Measurements from ENCODE around the gene LPAR5.

Gene LPAR5

GRCh38 chr12:6631549-6631961 is 4.2 kb downstream of the LPAR5 start:
- TF ChIP-seq, protein P1, sequence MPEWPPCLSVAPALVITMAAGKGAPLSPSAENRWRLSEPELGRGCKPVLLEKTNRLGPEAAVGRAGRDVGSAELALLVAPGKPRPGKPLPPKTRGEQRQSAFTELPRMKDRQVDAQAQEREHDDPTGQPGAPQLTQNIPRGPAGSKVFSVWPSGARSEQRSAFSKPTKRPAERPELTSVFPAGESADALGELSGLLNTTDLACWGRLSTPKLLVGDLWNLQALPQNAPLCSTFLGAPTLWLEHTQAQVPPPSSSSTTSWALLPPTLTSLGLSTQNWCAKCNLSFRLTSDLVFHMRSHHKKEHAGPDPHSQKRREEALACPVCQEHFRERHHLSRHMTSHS (tag by site-specific recombination; IDR thresholded peaks at IDR 0.05), result no peak
- no peak for TF ChIP-seq ZNF37A (tag by site-specific recombination; IDR thresholded peaks at IDR 0.05)
- H3K27ac ChIP-seq (ENCODE audit: extremely low read depth, low read depth, low read length), result 0 out of 2 replicates have a peak overlapping the region, but pooled peaks have one; percentile 17
- CTCF ChIA-PET, result interaction anchor here (0.6 to 1.7 kb wide), 3 partner anchors 13 to 333 kb away, joined by 3 to 4 read pairs (median 3); no protein-coding TSS in a partner anchor
- H3K36me3 ChIP-seq (ENCODE audit: control insufficient read depth in 2 of 2, insufficient read depth in 1 of 2, low read length in 2 of 2), result no peaks in the 10 kb centered on the region
- POLR2A ChIA-PET, result interaction anchor here (0.8 kb wide), 1 partner anchor 220 kb away, joined by 3 read pairs; the partner anchor contains the start of gene CDCA3
- H3K9me3 ChIP-seq (ENCODE audit: control insufficient read depth, insufficient read depth, low read depth, low read length), result no peaks in the 10 kb centered on the region
- no peak overlapping the region for H3K4me3 ChIP-seq (ENCODE audit: low read depth, low read length)
- peaks cover 3% of the 10 kb centered on the region; the same call in 1 of the 2 replicates for H3K4me1 ChIP-seq (ENCODE audit: control insufficient read depth, insufficient read depth, low read length)

DNA sequence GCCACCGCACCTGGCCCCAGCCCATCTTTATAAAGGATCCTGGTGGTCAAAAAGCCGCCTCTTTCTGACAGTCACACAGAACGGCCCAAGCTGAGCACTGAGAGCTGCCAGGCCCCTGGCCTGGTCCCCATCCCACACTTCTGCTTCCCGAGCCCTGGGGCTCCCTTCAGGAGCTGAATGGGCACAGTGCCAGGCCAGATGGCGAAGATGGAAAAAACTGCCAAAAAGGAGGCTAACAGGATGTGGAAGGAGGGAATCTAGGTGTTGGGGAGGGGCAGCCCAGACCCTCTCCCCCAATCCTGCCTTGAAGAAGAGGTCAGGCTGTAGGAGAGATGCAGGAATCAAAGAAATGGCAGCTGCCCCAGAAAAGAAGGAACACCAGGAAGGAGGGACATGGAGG is 5.0 kb downstream of the LPAR5 start:
- Histone ChIP-seq H3K9me3 (ENCODE audit: control insufficient read depth, insufficient read depth, low read depth, low read length) (no peaks in the 10 kb centered on the region), H3K27ac (ENCODE audit: extremely low read depth, low read depth, low read length) (no peak overlapping the region), H3K4me3 (ENCODE audit: low read depth, low read length) (no peak overlapping the region), H3K4me1 (ENCODE audit: control insufficient read depth, insufficient read depth, low read length) (peaks cover 3% of the 10 kb centered on the region; the same call in 1 of the 2 replicates), H3K36me3 (ENCODE audit: control insufficient read depth in 2 of 2, insufficient read depth in 1 of 2, low read length in 2 of 2) (no peaks in the 10 kb centered on the region)
- TF ChIP-seq ZNF596 (tag by site-specific recombination; IDR thresholded peaks at IDR 0.05), result no peak
- 0 out of 2 replicates have a peak, but pooled peaks have one; percentile 20 for TF ChIP-seq ZNF366 (tag by site-specific recombination; conservative IDR thresholded peaks at IDR 0.05)
- ChIA-PET CTCF (interaction anchor here (0.5 to 1.7 kb wide), 3 partner anchors 13 to 27 kb away, joined by 3 to 5 read pairs (median 4); no protein-coding TSS in a partner anchor), POLR2A (no interaction called here)

GRCh38 chr12:6627616-6628015 is 8.1 kb downstream of the LPAR5 start:
- Histone ChIP-seq H3K4me1 (ENCODE audit: control insufficient read depth, insufficient read depth, low read length) (no peaks in the 10 kb centered on the region), H3K9me3 (ENCODE audit: control insufficient read depth, insufficient read depth, low read depth, low read length) (no peaks in the 10 kb centered on the region), H3K36me3 (ENCODE audit: control insufficient read depth in 2 of 2, insufficient read depth in 1 of 2, low read length in 2 of 2) (no peaks in the 10 kb centered on the region), H3K27ac (ENCODE audit: extremely low read depth, low read depth, low read length) (no peak overlapping the region), H3K4me3 (ENCODE audit: low read depth, low read length) (no peak overlapping the region)
- POLR2A ChIA-PET, result interaction anchor here (0.6 to 1.1 kb wide), 3 partner anchors 8 to 69 kb away, joined by 3 to 12 read pairs (median 5); partner anchors contain the start of gene LPAR5
- TF ChIP-seq ZBTB48 (tag by site-specific recombination; IDR thresholded peaks at IDR 0.05) (no peak), ZFHX2 (tag by site-specific recombination; conservative IDR thresholded peaks at IDR 0.05) (peak; percentile 42; the same call in 1 of the 2 replicates), SP2 (tag by site-specific recombination; IDR thresholded peaks at IDR 0.05) (peak; percentile 27), ZNF585B (tag by site-specific recombination; IDR thresholded peaks at IDR 0.05) (no peak), ZNF600 (tag by site-specific recombination; IDR thresholded peaks at IDR 0.05) (no peak), ZNF121 (tag by site-specific recombination; IDR thresholded peaks at IDR 0.05) (no peak)
- TF ChIP-seq, protein P2, sequence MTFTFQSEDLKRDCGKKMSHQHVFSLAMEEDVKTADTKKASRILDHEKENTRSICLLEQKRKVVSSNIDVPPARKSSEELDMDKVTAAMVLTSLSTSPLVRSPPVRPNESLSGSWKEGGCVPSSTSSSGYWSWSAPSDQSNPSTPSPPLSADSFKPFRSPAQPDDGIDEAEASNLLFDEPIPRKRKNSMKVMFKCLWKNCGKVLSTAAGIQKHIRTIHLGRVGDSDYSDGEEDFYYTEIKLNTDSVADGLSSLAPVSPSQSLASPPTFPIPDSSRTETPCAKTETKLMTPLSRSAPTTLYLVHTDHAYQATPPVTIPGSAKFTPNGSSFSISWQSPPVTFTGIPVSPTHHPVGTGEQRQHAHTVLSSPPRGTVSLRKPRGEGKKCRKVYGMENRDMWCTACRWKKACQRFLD (tag by site-specific recombination; IDR thresholded peaks at IDR 0.05), result no peak
- TF ChIP-seq, protein P1 (tag by site-specific recombination; IDR thresholded peaks at IDR 0.05), result no peak
- CTCF ChIA-PET, result interaction anchor here (1.7 kb wide), 1 partner anchor 13 kb away, joined by 4 read pairs; no protein-coding TSS in a partner anchor

DNA sequence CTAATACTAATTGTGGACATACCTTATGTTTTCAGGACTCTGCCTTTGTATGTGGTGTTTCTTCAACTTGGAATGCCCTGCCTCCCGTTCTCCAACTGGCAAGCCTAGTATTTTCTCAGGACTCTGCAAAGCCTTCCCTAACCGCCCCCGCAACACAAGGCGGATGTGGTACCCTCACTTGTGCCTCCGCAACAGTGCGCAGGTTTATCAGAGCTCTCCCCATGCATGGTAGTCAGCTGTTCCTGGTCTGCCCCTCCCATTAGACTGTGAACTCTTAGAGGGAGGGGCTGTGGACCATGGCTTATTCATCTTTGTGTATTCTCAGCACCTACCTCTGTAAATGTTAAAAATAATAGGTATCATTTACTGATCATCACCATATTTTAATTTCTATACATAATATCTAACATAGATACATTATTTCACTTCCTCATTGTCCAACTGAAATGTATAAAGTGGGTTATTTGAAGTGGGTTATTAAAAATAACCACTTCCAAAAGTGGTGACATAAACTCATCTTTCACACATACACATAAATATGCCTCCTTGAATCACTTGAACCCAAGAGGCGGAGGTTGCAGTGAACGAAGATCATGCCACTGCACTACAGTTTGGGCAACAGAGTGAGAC is 9.0 kb downstream of the LPAR5 start:
- Histone ChIP-seq H3K27ac (ENCODE audit: extremely low read depth, low read depth, low read length) (no peak overlapping the region), H3K9me3 (ENCODE audit: control insufficient read depth, insufficient read depth, low read depth, low read length) (no peaks in the 10 kb centered on the region), H3K36me3 (ENCODE audit: control insufficient read depth in 2 of 2, insufficient read depth in 1 of 2, low read length in 2 of 2) (no peaks in the 10 kb centered on the region), H3K4me3 (ENCODE audit: low read depth, low read length) (no peak overlapping the region), H3K4me1 (ENCODE audit: control insufficient read depth, insufficient read depth, low read length) (no peaks in the 10 kb centered on the region)
- CTCF ChIA-PET, result no interaction called here
- POLR2A ChIA-PET, result interaction anchor here (1.1 kb wide), 1 partner anchor 9 kb away, joined by 3 read pairs; the partner anchor contains the start of gene LPAR5
- no peak for TF ChIP-seq PRDM4 (tag by site-specific recombination; IDR thresholded peaks at IDR 0.05)
- TF ChIP-seq ZNF416 (tag by site-specific recombination; IDR thresholded peaks at IDR 0.05), result no peak
- TF ChIP-seq ZNF585B (tag by site-specific recombination; IDR thresholded peaks at IDR 0.05), result no peak
- TF ChIP-seq ZNF654 (tag by site-specific recombination; IDR thresholded peaks at IDR 0.05; ENCODE audit: low read depth), result no peak
- TF ChIP-seq ZNF501 (tag by site-specific recombination; IDR thresholded peaks at IDR 0.05), result no peak
- no peak for TF ChIP-seq ZNF155 (tag by site-specific recombination; IDR thresholded peaks at IDR 0.05)
- TF ChIP-seq ZBTB48 (tag by site-specific recombination; IDR thresholded peaks at IDR 0.05), result no peak
- no peak for TF ChIP-seq ZFP37 (tag by site-specific recombination; IDR thresholded peaks at IDR 0.05)
- no peak for TF ChIP-seq ZNF362 (tag by site-specific recombination; IDR thresholded peaks at IDR 0.05)
